HG03039 (cell line): ENCODE data around the gene ZAR1L.

ENCODE experiments used
- ATAC-seq: cut with Tn5 transposase; IDR thresholded peaks from one replicate; pipeline ENCODE4 v1.9.1; 2021; ENCODE audit warnings: mild to moderate bottlenecking, moderate library complexity; ENCODE audit not compliant: unreplicated experiment

ZAR1L gene

GRCh38 chr13:32256243-32256642 is 58.9 kb downstream of the ZAR1L start:
- no peak for ATAC-seq

GRCh38 chr13:32255724-32256109 is 59.4 kb downstream of the ZAR1L start:
- ATAC-seq, result no peak

GRCh38 chr13:32254916-32255723 is 60.0 kb downstream of the ZAR1L start:
- no peak for ATAC-seq

- no peak for ATAC-seq
These were observed 60.7 kb downstream of the ZAR1L start for GRCh38 chr13:32254416-32254815.

GRCh38 chr13:32253911-32254399 is 61.2 kb downstream of the ZAR1L start:
- ATAC-seq, result no peak
